Brain microvascular endothelial cell (primary cell): Measurements from ENCODE around the gene AJUBA.

Experiments
- DNase-seq: peaks from one replicate; pipeline ENCODE4 v3.0.0-alpha.2; 2020
- H3K27ac ChIP-seq: fragments of 250-450 bp; sonication (Bioruptor Pico); 2 replicates; pipeline ENCODE4 v1.5.1; 2020; ENCODE audit warnings: mild to moderate bottlenecking, moderate library complexity
- H3K27me3 ChIP-seq: fragments of 250-450 bp; sonication (Bioruptor Pico); replicated peaks from 2 replicates; pipeline ENCODE4 v1.5.1; 2020; ENCODE audit warnings: mild to moderate bottlenecking
- H3K36me3 ChIP-seq: fragments of 250-450 bp; sonication (Bioruptor Pico); replicated peaks from 2 replicates; pipeline ENCODE4 v1.5.1; 2020; ENCODE audit warnings: mild to moderate bottlenecking
- H3K4me3 ChIP-seq: 2 replicates; pipeline ENCODE4 v1.5.1; 2011; ENCODE audit warnings: low read depth, mild to moderate bottlenecking, control low read depth, low read length, moderate library complexity
- in situ Hi-C: cut with HindIII; loops from 2 replicates; pipeline ENCODE4 v1.10.0; 2017; ENCODE audit warnings: low sequenced_read_pairs, low pct_ligation_motif_present
- TF ChIP-seq, protein P1 (sequence below): IDR thresholded peaks from 2 replicates; pipeline ENCODE4 v1.5.1; 2011; ENCODE audit warnings: low read depth, mild to moderate bottlenecking, moderate library complexity, low read length, control low read depth, inconsistent platforms; ENCODE audit errors: missing control alignments

AJUBA gene

DNA sequence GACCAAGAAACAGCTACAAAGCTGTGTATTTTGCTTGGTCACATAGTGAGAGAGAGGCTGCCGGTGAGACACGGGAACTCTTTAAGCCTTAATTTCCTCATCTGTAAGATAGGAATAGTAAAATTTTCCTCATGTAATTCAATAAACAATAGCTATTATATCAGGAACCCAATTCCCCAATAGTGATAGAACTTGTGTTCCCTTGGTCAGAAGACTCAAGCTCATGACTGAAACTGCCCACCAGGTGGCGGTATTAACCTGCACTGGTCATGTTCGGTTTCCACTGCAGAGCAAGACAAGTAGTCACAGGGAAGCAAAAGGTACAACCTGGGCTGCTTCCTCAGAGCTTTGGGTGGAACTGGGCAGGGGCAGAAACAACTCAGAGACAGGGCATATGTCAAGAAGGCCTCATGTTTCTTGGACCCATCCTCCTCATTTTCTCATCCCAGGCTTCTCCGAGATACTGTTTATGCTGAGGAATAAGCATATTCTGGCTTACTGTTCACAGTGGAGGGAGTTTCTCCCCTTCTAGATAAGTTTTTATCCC lies 4.2 kb upstream of the AJUBA start:
- Histone ChIP-seq H3K27me3 (no peaks in the 10 kb centered on the region), H3K36me3 (peaks cover 2% of the 10 kb centered on the region), H3K27ac (no peak overlapping the region), H3K4me3 (no peak overlapping the region)
- TF ChIP-seq, protein P1, sequence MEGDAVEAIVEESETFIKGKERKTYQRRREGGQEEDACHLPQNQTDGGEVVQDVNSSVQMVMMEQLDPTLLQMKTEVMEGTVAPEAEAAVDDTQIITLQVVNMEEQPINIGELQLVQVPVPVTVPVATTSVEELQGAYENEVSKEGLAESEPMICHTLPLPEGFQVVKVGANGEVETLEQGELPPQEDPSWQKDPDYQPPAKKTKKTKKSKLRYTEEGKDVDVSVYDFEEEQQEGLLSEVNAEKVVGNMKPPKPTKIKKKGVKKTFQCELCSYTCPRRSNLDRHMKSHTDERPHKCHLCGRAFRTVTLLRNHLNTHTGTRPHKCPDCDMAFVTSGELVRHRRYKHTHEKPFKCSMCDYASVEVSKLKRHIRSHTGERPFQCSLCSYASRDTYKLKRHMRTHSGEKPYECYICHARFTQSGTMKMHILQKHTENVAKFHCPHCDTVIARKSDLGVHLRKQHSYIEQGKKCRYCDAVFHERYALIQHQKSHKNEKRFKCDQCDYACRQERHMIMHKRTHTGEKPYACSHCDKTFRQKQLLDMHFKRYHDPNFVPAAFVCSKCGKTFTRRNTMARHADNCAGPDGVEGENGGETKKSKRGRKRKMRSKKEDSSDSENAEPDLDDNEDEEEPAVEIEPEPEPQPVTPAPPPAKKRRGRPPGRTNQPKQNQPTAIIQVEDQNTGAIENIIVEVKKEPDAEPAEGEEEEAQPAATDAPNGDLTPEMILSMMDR: peak; percentile 93
- peak; percentile 80 for DNase-seq
- in situ Hi-C loops: loop anchor here (10.0 kb wide), 1 partner anchor 58 kb away; the partner anchor contains the start of gene PSMB11

DNA sequence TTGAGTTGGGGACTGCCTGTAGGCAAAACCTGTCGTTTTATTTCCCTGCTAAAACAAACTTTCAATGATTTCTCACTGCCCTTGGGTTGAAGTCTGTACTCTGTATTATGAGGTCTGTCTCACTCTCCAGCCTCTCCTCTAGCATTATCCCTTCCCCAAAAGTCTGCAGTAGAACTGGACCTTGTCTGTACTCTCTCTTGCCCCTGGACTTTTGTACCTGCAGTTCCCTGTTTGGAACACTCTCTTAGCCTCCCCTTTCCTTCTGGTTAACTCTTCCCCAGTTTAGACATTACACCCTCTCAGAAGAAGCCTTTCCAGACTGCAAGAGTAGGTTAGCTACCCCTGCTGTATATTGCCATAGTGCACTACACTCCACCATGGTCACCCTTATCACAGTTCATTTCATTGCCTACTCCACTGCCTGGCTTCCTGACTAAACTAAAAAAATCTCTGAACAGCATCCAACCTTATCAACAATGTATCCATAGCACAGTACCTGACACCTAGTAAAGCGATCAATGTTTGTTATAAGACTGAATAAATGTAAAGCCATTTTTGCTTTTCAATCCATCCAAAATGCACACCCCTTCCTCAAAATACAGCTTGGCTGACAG lies 3.6 kb upstream of the AJUBA start:
- TF ChIP-seq, protein P1: no peak
- H3K27me3 ChIP-seq: no peaks in the 10 kb centered on the region

DNA sequence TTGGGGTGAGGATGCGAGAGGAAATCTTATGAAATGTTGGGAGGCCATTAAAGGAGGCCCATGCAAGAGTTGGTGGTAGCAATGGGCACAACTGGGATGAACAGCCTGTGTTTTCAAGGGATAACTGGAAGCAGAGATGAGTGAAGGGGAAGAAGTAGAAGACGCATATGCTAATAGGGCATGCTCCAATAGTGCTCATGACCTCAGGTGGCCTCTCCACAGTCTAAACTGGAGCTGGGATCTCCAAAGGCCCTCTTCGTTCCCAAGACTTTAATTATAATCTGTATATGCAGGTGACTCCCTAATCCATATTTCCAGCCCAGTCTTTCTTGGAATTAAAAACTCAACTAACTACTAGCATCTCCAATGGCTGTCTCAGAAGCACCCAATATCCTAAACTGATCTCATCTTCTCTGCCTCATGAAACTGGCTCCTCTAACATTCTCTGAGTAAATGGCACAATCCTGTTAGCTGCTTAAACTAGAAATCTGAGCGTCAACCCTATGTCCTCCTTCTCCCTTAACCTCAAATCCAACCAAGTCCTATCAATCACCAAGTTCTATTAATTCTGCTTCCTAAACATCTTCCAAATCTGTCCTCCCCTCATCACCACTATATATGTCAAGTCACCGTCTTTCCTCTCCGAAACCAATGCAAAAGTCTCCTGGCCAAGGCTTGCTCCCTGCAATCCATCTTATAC lies 2.8 kb upstream of the AJUBA start:
- DNase-seq: no peak
- Histone ChIP-seq H3K36me3 (peaks cover 2% of the 10 kb centered on the region), H3K4me3 (no peak overlapping the region), H3K27ac (no peak overlapping the region), H3K27me3 (no peaks in the 10 kb centered on the region)
- TF ChIP-seq, protein P1: no peak
- in situ Hi-C loops: loop anchor here (10.0 kb wide), 1 partner anchor 60 kb away; the partner anchor contains the start of gene PSMB11

More for the DNA sequence above, 3.6 kb upstream of the AJUBA start:
- H3K27ac ChIP-seq: no peak overlapping the region
- in situ Hi-C loops: loop anchor here (10.0 kb wide), 1 partner anchor 59 kb away; the partner anchor contains the start of gene PSMB11
- H3K36me3 ChIP-seq: peaks cover 2% of the 10 kb centered on the region
- H3K4me3 ChIP-seq: no peak overlapping the region
- DNase-seq: no peak

DNA sequence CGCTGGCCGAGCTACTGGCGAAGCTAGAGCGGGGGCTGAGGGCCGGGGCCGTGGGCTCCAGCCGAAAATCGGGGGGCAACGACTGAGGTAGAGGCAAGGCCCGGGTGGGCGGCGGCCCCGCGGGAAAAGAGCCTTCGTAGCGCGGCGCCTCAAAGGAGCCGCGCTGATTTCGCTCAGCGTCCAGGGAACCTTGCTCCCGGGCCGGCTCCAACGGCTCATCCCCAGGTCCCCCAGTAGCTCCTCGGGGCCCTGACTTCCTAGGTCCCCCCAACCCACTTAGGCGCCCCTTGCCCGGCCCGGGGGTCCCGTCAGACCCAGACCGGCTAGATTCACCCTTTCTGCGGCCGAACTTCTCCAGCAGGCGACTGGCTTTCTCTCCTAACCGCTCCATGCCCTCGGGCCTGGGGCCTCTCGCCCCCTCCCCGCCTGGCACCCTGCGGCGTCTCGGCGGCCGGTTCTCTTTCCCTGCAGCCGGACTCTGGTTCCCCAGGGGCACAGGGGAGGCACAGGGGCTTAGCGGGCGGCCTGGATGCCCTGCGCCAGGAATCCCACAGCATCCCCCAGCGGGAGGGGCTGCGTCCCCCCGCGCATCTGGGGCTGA lies 375 bp downstream of the AJUBA start:
- Histone ChIP-seq H3K27ac (peak overlapping the region; percentile 48), H3K4me3 (peak overlapping the region; percentile 83), H3K27me3 (no peaks in the 10 kb centered on the region), H3K36me3 (no peaks in the 10 kb centered on the region)
- in situ Hi-C loops: loop anchor here (10.0 kb wide), 1 partner anchor 63 kb away; the partner anchor contains the start of gene PSMB11
- TF ChIP-seq, protein P1: no peak
- no peak for DNase-seq

DNA sequence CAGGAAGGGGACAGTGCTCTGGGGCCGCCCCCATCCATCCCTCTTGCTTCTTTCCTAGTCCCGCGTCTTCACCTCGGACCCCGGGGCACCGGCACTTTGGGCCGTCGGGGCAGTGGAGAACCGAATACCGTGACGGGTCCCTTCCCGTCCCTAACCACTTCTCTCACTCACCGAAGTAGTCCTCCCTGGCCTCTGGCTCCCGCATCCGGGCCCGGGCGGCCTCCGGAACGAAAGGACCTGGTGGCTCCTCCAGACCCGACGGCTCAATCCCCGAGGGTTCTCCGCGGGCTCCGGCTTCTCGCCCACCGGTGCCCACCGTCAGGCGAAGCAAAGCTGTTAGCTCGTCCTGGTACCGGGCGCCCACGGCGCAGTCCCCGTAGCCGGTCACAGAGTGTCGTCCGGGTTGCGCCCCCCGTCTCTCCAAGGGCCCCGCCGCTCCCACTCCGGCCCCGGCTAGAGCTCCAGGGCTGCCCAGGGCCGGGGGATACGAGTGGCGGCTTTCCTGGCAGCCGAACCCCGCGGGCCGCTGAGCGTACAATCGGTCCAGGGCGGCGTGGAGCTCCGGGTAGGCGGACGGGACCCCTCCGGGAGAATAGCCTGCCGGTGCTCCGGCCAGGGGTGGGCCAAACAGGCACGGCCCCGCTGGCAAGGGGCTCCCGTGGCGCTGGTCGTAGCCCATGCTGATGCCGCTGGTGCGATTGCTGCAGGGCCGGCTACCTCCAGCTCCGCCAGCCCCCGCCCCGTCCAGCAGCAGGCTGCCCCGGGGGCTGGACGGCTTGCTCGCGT lies 1.1 kb downstream of the AJUBA start:
- Histone ChIP-seq H3K27ac (peak overlapping the region; percentile 6), H3K27me3 (no peaks in the 10 kb centered on the region), H3K36me3 (no peaks in the 10 kb centered on the region), H3K4me3 (peak overlapping the region; percentile 83)
- TF ChIP-seq, protein P1: no peak
- in situ Hi-C loops: loop anchor here (10.0 kb wide), 1 partner anchor 64 kb away; the partner anchor contains the start of gene PSMB11
- DNase-seq: no peak
